Calu3 (cell line): ENCODE results near the gene DZIP1. TPM values are rescaled to one million over a fixed set of nuclear protein-coding genes. Genes with fewer than 3 reads are reported as not detected.

Experiments used
- BruUV-seq: library from RNA; stranded (reverse); fragments of 400-500 nt; replicated peaks from 2 replicates; lab custom pipeline; 2021; lab: Mats Ljungman, UMichigan
- CTCF ChIA-PET: fragments of 300-600 bp; sonication (Branson Sonifier 250); formaldehyde crosslinking; loops from one replicate; lab custom pipeline; 2022; ENCODE audit warnings: antibody characterized with exemption; lab: Charles Lee
- DNase-seq: peaks from one replicate; pipeline ENCODE4 v3.0.0; 2022
- H3K27ac Mint-ChIP-seq: one replicate; pipeline ENCODE4 v1.8.0; 2022; ENCODE audit warnings: mixed read lengths; ENCODE audit not compliant: unreplicated experiment
- H3K27me3 Mint-ChIP-seq: one replicate; pipeline ENCODE4 v1.8.0; 2022; ENCODE audit warnings: mixed read lengths; ENCODE audit not compliant: unreplicated experiment
- H3K36me3 Mint-ChIP-seq: one replicate; pipeline ENCODE4 v1.8.0; 2022; ENCODE audit warnings: mild to moderate bottlenecking, moderate library complexity, mixed read lengths; ENCODE audit not compliant: insufficient read depth, unreplicated experiment
- H3K4me1 Mint-ChIP-seq: one replicate; pipeline ENCODE4 v1.8.0; 2022; ENCODE audit warnings: mild to moderate bottlenecking, low read depth, mixed read lengths; ENCODE audit not compliant: unreplicated experiment
- H3K4me3 Mint-ChIP-seq: one replicate; pipeline ENCODE4 v1.8.0; 2022; ENCODE audit warnings: mild to moderate bottlenecking, low read depth, moderate library complexity, mixed read lengths; ENCODE audit not compliant: unreplicated experiment
- H3K9me3 Mint-ChIP-seq: one replicate; pipeline ENCODE4 v1.8.0; 2022; ENCODE audit warnings: low read depth, mixed read lengths; ENCODE audit not compliant: unreplicated experiment
- CTCF ChIP-seq: fragments of 200-600 bp; IDR thresholded peaks from one replicate; pipeline ENCODE4 v1.8.0; 2022; ENCODE audit warnings: antibody characterized with exemption; ENCODE audit not compliant: unreplicated experiment
- intact Hi-C: fragments of 100-400 bp; cut with micrococcal nuclease; formaldehyde crosslinking; loops from one replicate; pipeline ENCODE4 v1.10.0; 2022; ENCODE audit not compliant: unreplicated experiment
- total RNA-seq: library from RNA; stranded (reverse); gene quantifications from 2 replicates; pipeline ENCODE4 v1.2.3, GENCODE V29; 2022

The DZIP1 gene
- total RNA-seq, 1 experiment from 2014 or later, result 10.2 TPM

GRCh38 chr13:95647321-95647720 lies 2.8 kb upstream of the DZIP1 start:
- no peak for DNase-seq
- no peak overlapping the region for H3K4me3 Mint-ChIP-seq

DNA sequence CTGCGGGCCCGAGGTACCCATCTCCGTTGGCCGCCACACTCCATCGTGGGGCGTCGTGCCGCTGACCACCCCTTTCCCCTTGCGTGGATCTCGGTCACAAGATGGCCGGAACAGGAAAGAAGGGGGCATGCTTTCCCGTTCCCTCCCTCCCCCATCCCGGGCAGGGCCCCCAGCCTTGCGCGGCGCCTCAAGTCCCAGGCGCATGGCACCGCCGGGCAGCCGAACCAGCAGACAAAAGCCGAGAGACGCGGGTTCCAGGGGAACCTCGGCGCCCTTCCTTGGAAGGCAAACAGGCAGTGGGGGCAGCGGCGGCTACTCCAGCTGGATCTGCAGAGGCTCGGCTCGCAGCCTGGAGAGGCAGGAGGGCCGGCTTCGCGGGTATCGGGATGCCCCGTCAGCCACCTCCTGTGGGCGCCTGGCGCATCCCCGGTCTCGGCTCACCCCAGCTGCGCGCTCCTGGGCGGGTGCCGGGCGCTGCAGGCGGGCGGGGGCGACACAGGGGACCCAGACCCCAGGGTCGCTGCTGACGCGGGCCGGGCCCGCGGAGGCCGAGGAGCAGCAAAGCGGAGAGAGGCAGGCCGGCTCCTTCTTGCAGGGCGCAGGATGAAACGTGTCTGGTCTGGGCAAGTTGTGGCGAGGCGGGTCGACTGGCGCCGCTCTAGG lies 439 bp downstream of the DZIP1 start:
- peak overlapping the region; percentile 63 for H3K4me3 Mint-ChIP-seq

More at GRCh38 chr13:95647321-95647720, 2.8 kb upstream of the DZIP1 start:
- H3K27me3 Mint-ChIP-seq, result no peaks in the 10 kb centered on the region
- intact Hi-C loops, result no loop called here
- TF ChIP-seq CTCF, result no peak
- H3K4me1 Mint-ChIP-seq, result no peaks in the 10 kb centered on the region
- BruUV-seq, result no TSS peak
- no peaks in the 10 kb centered on the region for H3K9me3 Mint-ChIP-seq
- peaks cover 7% of the 10 kb centered on the region for H3K36me3 Mint-ChIP-seq
- CTCF ChIA-PET, result no interaction called here
- H3K27ac Mint-ChIP-seq, result no peak overlapping the region

GRCh38 chr13:95643571-95643935 lies 953 bp downstream of the DZIP1 start:
- Mint-ChIP-seq H3K36me3 (peaks cover 7% of the 10 kb centered on the region), H3K4me1 (no peaks in the 10 kb centered on the region), H3K27ac (no peak overlapping the region), H3K4me3 (peak overlapping the region; percentile 63), H3K9me3 (no peaks in the 10 kb centered on the region), H3K27me3 (no peaks in the 10 kb centered on the region)
- intact Hi-C loops, result no loop called here
- CTCF ChIA-PET, result interaction anchor here (1.0 kb wide), 1 partner anchor 18 kb away, joined by 6 read pairs; no protein-coding TSS in a partner anchor
- BruUV-seq, result no TSS peak
- no peak for DNase-seq
- no peak for TF ChIP-seq CTCF

More for the DNA sequence above, 439 bp downstream of the DZIP1 start:
- no peak overlapping the region for H3K27ac Mint-ChIP-seq
- H3K27me3 Mint-ChIP-seq, result no peaks in the 10 kb centered on the region
- DNase-seq, result peak; percentile 7
- CTCF ChIA-PET, result interaction anchor here (1.0 kb wide), 1 partner anchor 17 kb away, joined by 6 read pairs; no protein-coding TSS in a partner anchor
- intact Hi-C loops, result no loop called here
- no TSS peak for BruUV-seq
- H3K4me1 Mint-ChIP-seq, result no peaks in the 10 kb centered on the region
- H3K36me3 Mint-ChIP-seq, result peaks cover 7% of the 10 kb centered on the region
- no peak for TF ChIP-seq CTCF
- no peaks in the 10 kb centered on the region for H3K9me3 Mint-ChIP-seq

DNA sequence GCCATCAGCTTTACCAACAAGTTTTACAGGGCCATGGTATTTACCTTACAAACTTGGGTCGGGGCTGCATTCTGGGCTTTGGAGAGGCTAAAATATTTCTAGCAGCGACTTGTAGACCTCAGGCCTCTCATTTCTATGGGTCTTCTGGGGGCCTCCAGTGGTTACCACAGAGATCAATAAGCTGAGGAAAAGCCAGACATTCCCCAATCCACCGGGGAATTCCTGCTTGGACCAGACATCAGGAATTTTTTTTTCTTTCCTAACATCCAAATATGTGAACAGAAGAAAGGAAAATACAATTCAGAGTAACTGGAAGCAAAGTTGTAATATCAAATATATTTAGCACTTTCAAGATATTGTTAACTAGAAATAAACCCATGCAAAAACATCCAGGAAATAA lies 1.5 kb downstream of the DZIP1 start:
- H3K27ac Mint-ChIP-seq, result no peak overlapping the region
- H3K27me3 Mint-ChIP-seq, result no peaks in the 10 kb centered on the region
- no peak for DNase-seq
- H3K4me3 Mint-ChIP-seq, result peak overlapping the region; percentile 63
- TSS peak; percentile 43 for BruUV-seq
- no peaks in the 10 kb centered on the region for H3K4me1 Mint-ChIP-seq
- TF ChIP-seq CTCF, result no peak
- H3K9me3 Mint-ChIP-seq, result no peaks in the 10 kb centered on the region
- H3K36me3 Mint-ChIP-seq, result peaks cover 7% of the 10 kb centered on the region
- intact Hi-C loops, result no loop called here
- CTCF ChIA-PET, result interaction anchor here (1.0 kb wide), 1 partner anchor 18 kb away, joined by 6 read pairs; no protein-coding TSS in a partner anchor
